Kidney (tissue), 22 donors: Measurements from ENCODE around the gene WAS. TPM values are rescaled to one million over a fixed set of nuclear protein-coding genes. Genes with fewer than 3 reads are reported as not detected.

Experiments
- DNase-seq, 5 donors: peaks; one replicate each; pipeline ENCODE4 v3.0.0-alpha.2; 2013 to 2020
- FAIRE-seq: peaks from 2 replicates; lab custom pipeline; 2012; peaks lifted over from hg19 to GRCh38; lab: Jason Lieb, UNC
- H3K27ac ChIP-seq, 2 donors: one replicate each; pipeline ENCODE4 v1.7.0; 2013; ENCODE audit warnings: low read depth in 2 of 2, low read length in 2 of 2, inconsistent platforms in 1 of 2
- H3K27me3 ChIP-seq: one replicate; pipeline ENCODE4 v1.7.1; 2013; ENCODE audit warnings: low read length, inconsistent platforms; ENCODE audit not compliant: control insufficient read depth, insufficient read depth
- H3K36me3 ChIP-seq, 3 donors: one replicate each; pipeline versions ENCODE4 v1.7.0 to v1.7.1; 2013; ENCODE audit warnings: low read length in 3 of 3, control low read depth in 1 of 3, inconsistent platforms in 1 of 3; ENCODE audit not compliant: insufficient read depth in 3 of 3, control insufficient read depth in 2 of 3
- H3K4me1 ChIP-seq, 3 donors: one replicate each; pipeline versions ENCODE4 v1.7.0 to v1.7.1; 2013; ENCODE audit warnings: low read length in 3 of 3, inconsistent platforms in 1 of 3, low read depth in 1 of 3; ENCODE audit not compliant: control insufficient read depth in 2 of 3, insufficient read depth in 2 of 3
- H3K4me3 ChIP-seq, 3 donors: one replicate each; pipeline versions ENCODE4 v1.7.0 to v1.8.1; 2013; ENCODE audit warnings: low read length in 3 of 3, control low read depth in 1 of 3, inconsistent platforms in 1 of 3
- H3K9ac ChIP-seq, 3 donors: one replicate each; pipeline versions ENCODE4 v1.7.0 to v1.7.1; 2013; ENCODE audit warnings: low read length in 3 of 3, control low read depth in 1 of 3, inconsistent platforms in 1 of 3
- H3K9me3 ChIP-seq, 3 donors: one replicate each; pipeline versions ENCODE4 v1.7.0 to v1.7.1; 2013; ENCODE audit warnings: low read length in 3 of 3, control low read depth in 1 of 3, inconsistent platforms in 1 of 3; ENCODE audit not compliant: control insufficient read depth in 2 of 3, insufficient read depth in 1 of 3
- intact Hi-C: fragments of 100-400 bp; cut with DNase I; formaldehyde crosslinking; loops from one replicate; pipeline ENCODE4 v1.11.1; 2022
- long read RNA-seq, 10 donors: library from polyadenylated mRNA in 1 of 10; unstranded in 1 of 10; transcript quantifications; one replicate each; pipeline ENCODE4 v2.0.0 and lab custom pipeline, GENCODE V29; 2021 to 2026
- polyA plus RNA-seq: library from polyadenylated mRNA; stranded (reverse); fragments of 350-450 nt; fragmentation: Illumina TruSeq; extraction: RNeasy Lipid Tissue Mini Kit (QIAGEN cat#74804); gene quantifications from one replicate; pipeline ENCODE4 v1.2.3, GENCODE V29; 2014; ENCODE audit warnings: low read depth, low replicate concordance; ENCODE audit not compliant: insufficient read depth
- total RNA-seq: library from RNA; stranded (reverse); fragmentation: NEBNext Ultra II Directional; extraction: Animal tissue kit (Norgen Biotek cat#: 25700); gene quantifications from one replicate; pipeline ENCODE4 v1.2.1, GENCODE V29; 2021
- TF ChIP-seq, protein P1 (sequence below): IDR thresholded peaks from 3 replicates; pipeline ENCODE4 v1.5.1; 2012; ENCODE audit warnings: mild to moderate bottlenecking, moderate library complexity, borderline replicate concordance; ENCODE audit not compliant: insufficient read depth; ENCODE audit errors: extremely low read depth
- donor health status: control.
- donor health status: control.
- donor health status: control.
- donor health status: control.
- donor health status: control.
- donor health status: DM: yes; HTN: yes; CAD: no.
- donor health status: Normal renal cell carcinoma (clear cell type).

Gene WAS
- total RNA-seq: 14.2 TPM
- 2.2 TPM for polyA plus RNA-seq
- long read RNA-seq, donor 1: 0 reads
- long read RNA-seq, donor 2: 0 reads
- long read RNA-seq, donor 3: 0 reads
- long read RNA-seq, donor 4: 0 reads
- long read RNA-seq, donor 5: 0 reads
- long read RNA-seq, donor 6: 0 reads
- long read RNA-seq, donor 7, partial matches to known transcripts: 4 of 5 reads
- long read RNA-seq, donor 7, other reads (novel, unspliced or antisense): 1 of 5 reads
- long read RNA-seq, donor 8: 0 reads
- long read RNA-seq, donor 9: 0 reads
- long read RNA-seq, donor 10: 0 reads

GRCh38 chrX:48683411-48683982 is at the start of gene WAS:
WAS (plus strand) TSS chrX:48683799; CDS start chrX:48683854, 55 bp downstream.
- H3K9me3 ChIP-seq: no peaks in the 10 kb centered on the region
- H3K4me3 ChIP-seq: no peak within 1 kb of the TSS
- H3K27me3 ChIP-seq: no peaks in the 10 kb centered on the region
- no peak for FAIRE-seq
- intact Hi-C loops: no loop called here
- H3K36me3 ChIP-seq: no peaks in the 10 kb centered on the region
- TF ChIP-seq, protein P1, sequence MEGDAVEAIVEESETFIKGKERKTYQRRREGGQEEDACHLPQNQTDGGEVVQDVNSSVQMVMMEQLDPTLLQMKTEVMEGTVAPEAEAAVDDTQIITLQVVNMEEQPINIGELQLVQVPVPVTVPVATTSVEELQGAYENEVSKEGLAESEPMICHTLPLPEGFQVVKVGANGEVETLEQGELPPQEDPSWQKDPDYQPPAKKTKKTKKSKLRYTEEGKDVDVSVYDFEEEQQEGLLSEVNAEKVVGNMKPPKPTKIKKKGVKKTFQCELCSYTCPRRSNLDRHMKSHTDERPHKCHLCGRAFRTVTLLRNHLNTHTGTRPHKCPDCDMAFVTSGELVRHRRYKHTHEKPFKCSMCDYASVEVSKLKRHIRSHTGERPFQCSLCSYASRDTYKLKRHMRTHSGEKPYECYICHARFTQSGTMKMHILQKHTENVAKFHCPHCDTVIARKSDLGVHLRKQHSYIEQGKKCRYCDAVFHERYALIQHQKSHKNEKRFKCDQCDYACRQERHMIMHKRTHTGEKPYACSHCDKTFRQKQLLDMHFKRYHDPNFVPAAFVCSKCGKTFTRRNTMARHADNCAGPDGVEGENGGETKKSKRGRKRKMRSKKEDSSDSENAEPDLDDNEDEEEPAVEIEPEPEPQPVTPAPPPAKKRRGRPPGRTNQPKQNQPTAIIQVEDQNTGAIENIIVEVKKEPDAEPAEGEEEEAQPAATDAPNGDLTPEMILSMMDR: no peak
- DNase-seq: no peak
- no peak within 1 kb of the TSS for H3K9ac ChIP-seq
- no peaks in the 10 kb centered on the region for H3K4me1 ChIP-seq
- H3K27ac ChIP-seq: no peak within 1 kb of the TSS

- Histone ChIP-seq H3K4me1 (peaks cover 0 to 2% (median 0%) of the 10 kb centered on the region in 3 donors), H3K4me3 (no peak overlapping the region), H3K27me3 (no peaks in the 10 kb centered on the region), H3K9ac (no peak overlapping the region), H3K9me3 (no peaks in the 10 kb centered on the region), H3K27ac (no peak overlapping the region), H3K36me3 (no peaks in the 10 kb centered on the region)
- FAIRE-seq: no peak
- no peak for DNase-seq
- intact Hi-C loops: no loop called here
- TF ChIP-seq, protein P1: no peak
These were observed 47.3 kb upstream of the WAS start for GRCh38 chrX:48636301-48636700.

DNA sequence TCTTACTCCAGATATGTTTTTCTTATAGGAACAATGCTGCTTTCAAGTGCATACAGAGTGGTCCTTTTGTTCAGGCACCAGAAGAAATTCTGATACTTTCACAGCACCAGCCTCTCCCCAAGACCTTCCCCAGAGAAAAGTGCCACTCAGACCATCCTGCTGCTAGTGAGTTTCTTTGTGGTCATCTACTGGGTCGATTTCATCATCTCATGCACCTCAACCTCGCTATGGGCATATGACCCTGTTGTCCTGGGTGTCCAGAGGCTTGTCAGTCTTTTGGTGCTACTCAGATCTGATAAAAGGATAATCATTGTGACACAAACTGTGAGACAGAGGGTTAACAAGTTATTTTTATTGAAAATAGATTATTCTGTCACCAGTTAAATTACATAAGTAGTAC is 46.8 kb upstream of the WAS start:
- H3K36me3 ChIP-seq: no peaks in the 10 kb centered on the region
- H3K4me1 ChIP-seq: peaks cover 0 to under 1% (median 0%) of the 10 kb centered on the region in 3 donors
- intact Hi-C loops: no loop called here
- TF ChIP-seq, protein P1: no peak
- no peak overlapping the region for H3K4me3 ChIP-seq
- H3K27me3 ChIP-seq: no peaks in the 10 kb centered on the region
- FAIRE-seq: no peak
- DNase-seq: no peak
- no peak overlapping the region for H3K27ac ChIP-seq
- no peak overlapping the region for H3K9ac ChIP-seq
- H3K9me3 ChIP-seq: no peaks in the 10 kb centered on the region
